ENCODE measurements around the gene CCDC144A.
"Not testable (repeated sequence)": the region's sequence is repeated elsewhere in the genome, so short reads cannot be mapped to it uniquely, and the experiment has no call there.

GRCh38 chr17:16807620-16808019, 117.6 kb downstream of the CCDC144A start:
- not testable (repeated sequence) for TF ChIP-seq CTCF, POLR2A (IDR thresholded peaks at IDR 0.05)
